K562 treated with DMSO at 1 percent for 24 hours (cell line): ENCODE results near the gene CXXC1. TPM values are rescaled to one million over a fixed set of nuclear protein-coding genes. Genes with fewer than 3 reads are reported as not detected.

Experiments used
- total RNA-seq: library from RNA; unstranded; fragments of 300-600 nt; gene quantifications from 2 replicates; pipeline ENCODE4 v1.2.3, GENCODE V29; 2022; ENCODE audit warnings: low read depth; ENCODE audit not compliant: insufficient read depth

Gene CXXC1
- 54.4 and 59.9 TPM in 2 replicates for total RNA-seq

DNA sequence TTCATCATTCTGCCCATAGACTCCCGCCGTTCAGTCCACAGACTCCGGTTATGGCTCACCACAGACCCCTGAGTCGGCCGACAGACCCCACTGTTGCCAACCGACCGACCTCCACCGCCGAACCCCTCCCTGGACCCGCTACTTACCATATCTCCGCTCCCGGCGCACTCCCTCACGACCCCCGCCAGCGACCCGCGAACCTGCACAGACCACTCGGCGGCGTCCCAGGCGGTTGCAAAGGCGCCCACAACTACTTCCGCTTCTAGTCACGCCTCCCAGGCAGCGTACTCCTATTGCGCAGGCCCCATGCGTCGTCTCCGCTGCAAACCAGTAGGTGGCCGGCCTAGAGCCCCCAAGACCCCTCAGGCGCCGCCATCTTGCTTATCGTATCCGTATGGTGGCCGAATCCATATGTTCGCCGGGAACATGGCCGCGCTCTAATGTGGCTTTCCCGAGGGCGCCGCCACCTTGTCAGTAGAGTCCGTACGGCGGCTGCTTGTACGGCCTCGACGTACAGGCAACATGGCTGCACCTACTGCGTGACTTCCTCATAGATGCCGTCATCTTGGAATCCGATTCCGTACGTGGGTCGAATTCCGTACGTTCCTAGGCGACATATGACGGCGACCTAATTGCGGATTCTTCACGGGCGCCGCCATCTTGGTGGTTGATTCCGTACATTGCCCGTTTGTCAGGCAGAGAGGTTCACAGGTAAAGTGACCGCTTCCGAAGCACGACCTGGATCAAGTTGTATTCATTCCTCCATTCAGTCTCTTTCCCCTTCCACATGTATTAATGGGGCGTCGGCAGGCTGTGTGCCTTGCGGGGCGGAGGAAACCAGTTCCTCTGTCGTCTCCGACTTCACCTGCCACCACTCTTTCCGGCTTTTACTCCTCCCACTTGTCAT, at the start of gene CXXC1:
TSS of gene CXXC1 (minus strand) at position 252 of the 907 bp plus-strand sequence. CDS start at position 149, 103 bp downstream.

DNA sequence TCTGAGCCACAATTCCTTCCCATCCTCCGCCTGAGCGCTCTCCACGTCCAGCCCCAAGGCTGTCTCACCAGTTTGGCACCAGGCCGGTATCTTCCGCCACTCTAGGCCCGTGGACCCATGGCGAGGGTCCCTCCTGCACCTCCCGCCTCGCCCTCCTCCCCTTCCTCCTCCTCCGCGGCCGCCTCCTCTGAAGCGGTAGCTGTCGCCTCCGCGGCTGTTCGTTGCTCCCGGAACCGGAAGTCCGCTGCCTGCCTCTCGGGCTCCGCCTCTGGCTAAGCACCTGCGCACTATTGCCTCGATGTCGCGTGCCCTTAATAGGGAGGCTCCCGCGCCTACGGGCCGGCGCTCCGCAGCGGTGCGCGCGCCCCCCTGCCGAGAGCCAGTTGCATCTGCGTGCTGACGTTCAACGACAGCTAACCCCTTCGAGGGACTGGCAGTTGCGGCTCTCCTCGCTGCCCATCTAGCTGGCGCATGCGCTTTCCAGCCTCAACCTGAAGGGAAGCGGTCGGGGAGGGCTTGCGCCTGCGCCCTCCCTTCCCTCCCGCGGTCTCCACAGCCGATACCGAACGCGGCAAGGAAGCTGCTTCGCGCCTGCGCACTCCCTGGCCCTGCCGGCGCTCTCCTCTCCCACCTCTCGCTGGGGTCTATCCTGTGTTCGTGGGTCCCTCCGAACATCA, 6.1 kb downstream of the CXXC1 start, which contains the start of gene MBD1:
TSS of gene MBD1 (minus strand) at position 229 of the 677 bp plus-strand sequence. CDS start 1,531 bp downstream, outside the sequence.

GRCh38 chr18:50266248-50266704, 21.2 kb downstream of the CXXC1 start, which contains the start of gene CFAP53:
CFAP53 (minus strand) TSS chr18:50266495; CDS start chr18:50266404, 91 bp downstream.

Other genes with a start within 250 kb of the CXXC1 start
- gene MYO5B, start 92.5 kb downstream of the CXXC1 start, total RNA-seq = 0.68 and 1.6 TPM in 2 replicates
- 0.82 and 1.1 TPM in 2 replicates for gene CFAP53, start 21.2 kb downstream of the CXXC1 start, total RNA-seq
- 46.0 and 47.2 TPM in 2 replicates for gene MBD1, start 6.2 kb downstream of the CXXC1 start, total RNA-seq
- gene SKA1, start 87.4 kb upstream of the CXXC1 start, total RNA-seq = 12.9 and 17.0 TPM in 2 replicates